HepG2 (cell line): Measurements from ENCODE around the gene TTC31. TPM values are rescaled to one million over a fixed set of nuclear protein-coding genes. Genes with fewer than 3 reads are reported as not detected.

Experiments
- ARID2 ChIP-seq: sonication (generic); formaldehyde crosslinking; IDR thresholded peaks from 2 replicates; pipeline ENCODE4 v1.8.1; 2022; ENCODE audit warnings: mild to moderate bottlenecking, missing genetic modification reagents, borderline replicate concordance
- BHLHE40 ChIP-seq: IDR thresholded peaks from 2 replicates; pipeline ENCODE4 v1.6.1; 2011; ENCODE audit warnings: low read length, improper control_type of control experiment
- CHD4 ChIP-seq: fragments of 200-600 bp; sonication (generic); IDR thresholded peaks from 2 replicates; pipeline ENCODE4 v1.7.0; 2017; ENCODE audit warnings: mild to moderate bottlenecking, low read length, borderline replicate concordance
- HOXA9 ChIP-seq: sonication (generic); formaldehyde crosslinking; IDR thresholded peaks from 2 replicates; pipeline ENCODE4 v1.8.1; 2022; ENCODE audit warnings: missing genetic modification reagents, mild to moderate bottlenecking, moderate library complexity, borderline replicate concordance
- JUN ChIP-seq: sonication (generic); formaldehyde crosslinking; IDR thresholded peaks from 2 replicates; pipeline ENCODE4 v1.4.0; 2020; ENCODE audit warnings: mild to moderate bottlenecking, missing genetic modification reagents
- KLF12 ChIP-seq: sonication (generic); formaldehyde crosslinking; IDR thresholded peaks from 2 replicates; pipeline ENCODE4 v1.4.0; 2020; ENCODE audit warnings: missing genetic modification reagents, borderline replicate concordance
- MTF1 ChIP-seq: sonication (generic); formaldehyde crosslinking; IDR thresholded peaks from 2 replicates; pipeline ENCODE4 v1.5.0; 2020; ENCODE audit warnings: missing genetic modification reagents
- NCOA2 ChIP-seq: sonication (generic); formaldehyde crosslinking; IDR thresholded peaks from 2 replicates; pipeline ENCODE4 v1.8.0; 2022; ENCODE audit warnings: inconsistent platforms
- NFIB ChIP-seq: sonication (generic); formaldehyde crosslinking; IDR thresholded peaks from 2 replicates; pipeline ENCODE4 v1.9.0; 2021; ENCODE audit warnings: missing genetic modification reagents, mild to moderate bottlenecking, borderline replicate concordance
- NPAS2 ChIP-seq: sonication (generic); formaldehyde crosslinking; IDR thresholded peaks from 2 replicates; pipeline ENCODE4 v1.8.0; 2022; ENCODE audit warnings: mild to moderate bottlenecking, missing genetic modification reagents, borderline replicate concordance
- RBM39 ChIP-seq: fragments of 200-400 bp; formaldehyde crosslinking; IDR thresholded peaks from one replicate; pipeline ENCODE4 v1.6.1; 2018; ENCODE audit warnings: antibody characterized with exemption, mild to moderate bottlenecking, low read depth, low read length; ENCODE audit not compliant: poor library complexity, severe bottlenecking
- SNAPC2 ChIP-seq: sonication (generic); formaldehyde crosslinking; IDR thresholded peaks from 2 replicates; pipeline ENCODE4 v1.8.1; 2022; ENCODE audit warnings: mild to moderate bottlenecking, missing genetic modification reagents
- SOX13 ChIP-seq, 3 experiments: fragments of 450-650 bp in 1 of 3; sonication (generic) in 1 of 3; formaldehyde crosslinking in 1 of 3; IDR thresholded peaks in 2 of 3; conservative IDR thresholded peaks in 1 of 3; 2 replicates each; pipeline versions ENCODE4 v1.5.0 to v1.6.1; 2016 to 2020; ENCODE audit warnings: antibody characterized with exemption in 1 of 3, mild to moderate bottlenecking in 1 of 3, missing compliant biosample characterization in 1 of 3, missing genetic modification reagents in 1 of 3, moderate library complexity in 1 of 3
- SP2 ChIP-seq: sonication (generic); formaldehyde crosslinking; IDR thresholded peaks from 2 replicates; pipeline ENCODE4 v1.5.1; 2020; ENCODE audit warnings: mild to moderate bottlenecking, missing genetic modification reagents
- TCF7 ChIP-seq: sonication (generic); IDR thresholded peaks from 2 replicates; pipeline ENCODE4 v1.6.1; 2016; ENCODE audit warnings: antibody characterized with exemption, low read depth
- TCF7L2 ChIP-seq: IDR thresholded peaks from 2 replicates; pipeline ENCODE4 v1.6.1; 2011; ENCODE audit warnings: mild to moderate bottlenecking, low read depth, low read length, moderate library complexity
- TFDP2 ChIP-seq: sonication (generic); formaldehyde crosslinking; IDR thresholded peaks from 2 replicates; pipeline ENCODE4 v1.4.0; 2020; ENCODE audit warnings: missing genetic modification reagents
- ZBED4 ChIP-seq: sonication (generic); formaldehyde crosslinking; IDR thresholded peaks from 2 replicates; pipeline ENCODE4 v1.4.0; 2020; ENCODE audit warnings: missing genetic modification reagents, borderline replicate concordance
- ZC3H13 ChIP-seq: sonication (generic); formaldehyde crosslinking; IDR thresholded peaks from 2 replicates; pipeline ENCODE4 v1.8.1; 2023; ENCODE audit warnings: mild to moderate bottlenecking, missing genetic modification reagents, moderate library complexity
- ZNF224 ChIP-seq: sonication (generic); formaldehyde crosslinking; IDR thresholded peaks from 2 replicates; pipeline ENCODE4 v1.5.0; 2020; ENCODE audit warnings: mild to moderate bottlenecking, missing genetic modification reagents
- ZNF292 ChIP-seq: sonication (generic); formaldehyde crosslinking; IDR thresholded peaks from 2 replicates; pipeline ENCODE4 v1.8.1; 2022; ENCODE audit warnings: mild to moderate bottlenecking, low read depth, missing genetic modification reagents, borderline replicate concordance
- ZNF562 ChIP-seq: sonication (generic); formaldehyde crosslinking; IDR thresholded peaks from 2 replicates; pipeline ENCODE4 v1.8.0; 2022; ENCODE audit warnings: missing genetic modification reagents, borderline replicate concordance
- ZNF589 ChIP-seq: sonication (generic); formaldehyde crosslinking; conservative IDR thresholded peaks from 2 replicates; pipeline ENCODE4 v1.8.0; 2022; ENCODE audit warnings: mild to moderate bottlenecking, moderate library complexity, missing genetic modification reagents
- ZNF605 ChIP-seq: sonication (generic); formaldehyde crosslinking; IDR thresholded peaks from 2 replicates; pipeline ENCODE4 v1.8.0; 2022; ENCODE audit warnings: mild to moderate bottlenecking, missing genetic modification reagents
- ZSCAN22 ChIP-seq: sonication (generic); formaldehyde crosslinking; IDR thresholded peaks from 2 replicates; pipeline ENCODE4 v1.4.0; 2020; ENCODE audit warnings: mild to moderate bottlenecking, missing genetic modification reagents
- polyA plus RNA-seq, 8 experiments: library from polyadenylated mRNA; depleted of rRNA in 3 of 8; stranded (reverse) in 7 of 8; unstranded in 1 of 8; fragments of >200 nt; fragmentation: Illumina TruSeq in 4 of 8; extraction: Trizol in 4 of 8; gene quantifications; 2 replicates each; pipeline versions ENCODE4 v1.2.1 to v1.2.3, GENCODE V29; 2011 to 2016; ENCODE audit warnings: low read depth in 4 of 8, missing spikeins in 1 of 8, mixed read lengths in 1 of 8; ENCODE audit not compliant: insufficient read depth in 1 of 8
- total RNA-seq, 5 experiments: library from RNA; depleted of rRNA; stranded (reverse); fragments of >200 nt; fragmentation: Illumina TruSeq; extraction: Trizol; gene quantifications; 2 replicates each; pipeline ENCODE4 v1.2.3, GENCODE V29; 2016; ENCODE audit warnings: low read depth in 1 of 5

TTC31 gene
- total and polyA plus RNA-seq, 2 of the 13 experiments (the other 11 are each of a cell fraction or from before 2014, with no cell fraction given) = 28.3 to 39.5 TPM

GRCh38 chr2:74481961-74482800, 700 bp upstream of the TTC31 start (continued):
- TF ChIP-seq ZSCAN22 (CRISPR knock-in tag) (peak; percentile 53; the same call in 1 of the 2 replicates), MTF1 (0 out of 2 replicates have a peak, but pooled peaks have one; percentile 30), ZBED4 (0 out of 2 replicates have a peak, but pooled peaks have one; percentile 44), TCF7 (no peak), RBM39 (peak; percentile 12), ZNF292 (CRISPR knock-in tag) (peak; percentile 85), TFDP2 (peak; percentile 87), CHD4 (no peak), SP2 (CRISPR knock-in tag) (no peak; the same call in 1 of the 2 replicates), NFIB (CRISPR knock-in tag) (0 out of 2 replicates have a peak, but pooled peaks have one; percentile 75), KLF12 (CRISPR knock-in tag) (no peak), SNAPC2 (CRISPR knock-in tag) (no peak), NPAS2 (CRISPR knock-in tag) (no peak), ARID2 (CRISPR knock-in tag) (peak; percentile 81; the same call in 1 of the 2 replicates), TCF7L2 (no peak), ZNF605 (CRISPR knock-in tag) (no peak), SOX13 (IDR thresholded peaks at IDR 0.05) (no peak), SOX13 (CRISPR knock-in tag; conservative IDR thresholded peaks at IDR 0.05 in 1 of 2, IDR thresholded peaks at IDR 0.05 in 1 of 2) (0 out of 4 replicates have a peak, but pooled peaks of 1 of the 2 experiments have one; percentile 21), ZNF562 (CRISPR knock-in tag) (no peak), NCOA2 (CRISPR knock-in tag) (no peak), ZC3H13 (CRISPR knock-in tag) (peak; percentile 60; the same call in 1 of the 2 replicates), HOXA9 (CRISPR knock-in tag) (peak; percentile 73), ZNF224 (CRISPR knock-in tag) (no peak), BHLHE40 (no peak), ZNF589 (CRISPR knock-in tag) (peak; percentile 21; the same call in 1 of the 2 replicates), JUN (CRISPR knock-in tag) (no peak; the same call in 1 of the 2 replicates)
